Mucosa of descending colon (tissue), 3 donors: ENCODE results near the gene ZNF701. TPM values are rescaled to one million over a fixed set of nuclear protein-coding genes. Genes with fewer than 3 reads are reported as not detected.

Experiments
- ATAC-seq: fragments of 200-7000 bp; cut with Tn5 transposase; one replicate; pipeline ENCODE4 v1.9.1; 2020; ENCODE audit warnings: mild to moderate bottlenecking, moderate library complexity
- DNase-seq, 3 donors: peaks; one replicate each; pipeline ENCODE4 v3.0.0-alpha.2; 2020
- H3K36me3 ChIP-seq: fragments of 200-600 bp; one replicate; pipeline ENCODE4 v1.8.0; 2021; ENCODE audit warnings: low read depth, mild to moderate bottlenecking
- H3K4me1 ChIP-seq: fragments of 200-600 bp; one replicate; pipeline ENCODE4 v1.8.0; 2021; ENCODE audit warnings: low read depth, mild to moderate bottlenecking
- H3K4me3 ChIP-seq: fragments of 200-600 bp; one replicate; pipeline ENCODE4 v1.8.0; 2021; ENCODE audit warnings: mild to moderate bottlenecking
- H3K9me3 ChIP-seq: fragments of 200-600 bp; one replicate; pipeline ENCODE4 v1.8.0; 2021; ENCODE audit warnings: mild to moderate bottlenecking
- CTCF ChIP-seq: fragments of 200-600 bp; IDR thresholded peaks from one replicate; pipeline ENCODE4 v1.8.0; 2022; ENCODE audit warnings: antibody characterized with exemption, mild to moderate bottlenecking
- intact Hi-C, 2 donors: fragments of 100-400 bp; cut with DNase I in 1 of 2; cut with micrococcal nuclease in 1 of 2; formaldehyde crosslinking; loops; one replicate each; pipeline versions ENCODE4 v1.11.0 to v1.11.1; 2022; cut with DNase I, micrococcal nuclease
- total RNA-seq, 3 donors: library from RNA; stranded (reverse); fragmentation: NEBNext Ultra II Directional in 2 of 3; extraction: Animal tissue kit (Norgen Biotek cat#: 25700) in 2 of 3; gene quantifications; one replicate each; pipeline versions ENCODE4 v1.2.1 to v1.2.4, GENCODE V29; 2021 to 2023
- donor health status: DM: no; HTN: no; CAD: no; lungs with moderate emphysema.
- donor health status: DM: no; HTN: no; CAD: no.
- donor health status: DM: no; HTN: yes; CAD: no.

ZNF701 gene
- total RNA-seq, 3 donors from 2014 or later: 20.2 to 35.2 (median 27.2) TPM

DNA sequence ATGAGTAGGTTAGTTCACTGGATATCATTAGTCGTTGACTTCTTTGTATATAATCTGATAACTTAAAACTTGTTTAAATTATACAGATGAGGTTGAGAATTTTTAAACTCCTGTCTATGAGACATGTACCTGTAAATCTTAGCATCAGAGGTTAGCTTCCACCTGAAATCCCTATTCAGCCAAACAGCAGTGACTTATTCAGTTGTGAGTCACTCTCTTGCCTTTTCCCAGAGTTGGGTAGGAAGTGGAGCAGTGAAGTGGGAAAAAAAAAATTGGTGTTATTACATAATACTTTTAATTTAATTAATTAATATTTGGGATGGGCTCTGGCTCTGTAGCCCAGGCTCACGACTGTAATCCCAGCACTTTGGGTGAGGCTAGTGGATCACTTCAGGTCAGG lies 32.9 kb downstream of the ZNF701 start:
- TF ChIP-seq CTCF: no peak
- H3K9me3 ChIP-seq: peaks cover 24% of the 10 kb centered on the region
- no peak for ATAC-seq

GRCh38 chr19:52603558-52604207 lies 33.6 kb downstream of the ZNF701 start:
- no peaks in the 10 kb centered on the region for H3K36me3 ChIP-seq
- DNase-seq: no peak
- peaks cover 17% of the 10 kb centered on the region for H3K4me1 ChIP-seq
- TF ChIP-seq CTCF: no peak
- ATAC-seq: no peak
- no peak overlapping the region for H3K4me3 ChIP-seq
- peaks cover 28% of the 10 kb centered on the region for H3K9me3 ChIP-seq
- intact Hi-C loops: no loop called here

More for the DNA sequence above, 32.9 kb downstream of the ZNF701 start:
- Histone ChIP-seq H3K36me3 (no peaks in the 10 kb centered on the region), H3K4me1 (peaks cover 17% of the 10 kb centered on the region), H3K4me3 (no peak overlapping the region)
- intact Hi-C loops: no loop called here
- DNase-seq: no peak

DNA sequence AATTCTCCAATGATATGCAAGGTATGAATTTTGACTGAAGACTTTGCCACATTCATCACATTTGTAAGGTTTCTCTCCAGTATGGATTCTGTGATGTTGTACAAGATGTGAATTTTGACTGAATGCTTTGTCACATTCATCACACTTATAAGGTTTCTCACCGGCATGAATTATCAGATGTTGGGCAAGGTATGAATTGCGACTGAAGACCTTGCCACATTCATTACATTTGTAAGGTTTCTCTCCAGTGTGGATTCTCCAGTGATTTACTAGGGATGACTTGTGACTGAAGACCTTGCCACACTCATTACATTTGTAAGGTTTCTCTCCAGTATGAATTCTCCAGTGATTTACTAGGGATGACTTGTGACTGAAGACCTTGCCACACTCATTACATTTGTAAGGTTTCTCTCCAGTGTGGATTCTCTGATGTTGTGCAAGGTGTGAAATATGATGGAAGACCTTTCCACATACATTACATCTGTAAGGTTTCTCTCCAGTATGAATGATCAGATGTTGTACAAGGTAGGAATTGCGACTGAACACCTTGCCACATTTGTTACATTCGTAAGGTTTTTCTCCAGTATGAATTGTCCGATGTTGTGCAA lies 43.3 kb downstream of the ZNF701 start:
- Histone ChIP-seq H3K9me3 (peaks cover 88% of the 10 kb centered on the region), H3K36me3 (no peaks in the 10 kb centered on the region), H3K4me1 (no peaks in the 10 kb centered on the region), H3K4me3 (no peak overlapping the region)
- no peak for TF ChIP-seq CTCF
- intact Hi-C loops: no loop called here
- no peak for ATAC-seq
- DNase-seq: no peak

DNA sequence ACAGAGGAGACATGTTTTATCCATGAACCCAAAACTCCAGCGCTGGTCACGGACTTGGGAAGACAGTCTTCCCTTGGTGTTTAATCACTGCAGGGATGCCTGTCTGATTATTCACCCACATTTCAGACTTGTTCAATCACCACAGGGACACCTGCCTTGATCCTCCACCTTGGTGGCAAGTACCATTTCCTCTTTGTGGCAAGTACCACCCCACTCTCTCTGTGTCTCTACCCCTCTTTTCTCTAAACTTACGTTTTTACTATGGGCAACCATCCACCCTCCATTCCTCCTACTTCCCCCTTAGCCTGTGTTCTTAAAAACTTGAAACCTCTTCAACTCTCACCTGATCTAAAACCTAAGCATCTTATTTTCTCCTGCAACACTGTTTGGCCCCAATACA lies 51.3 kb downstream of the ZNF701 start:
- no peak overlapping the region for H3K4me3 ChIP-seq
- peaks cover 4% of the 10 kb centered on the region for H3K36me3 ChIP-seq
- intact Hi-C loops: no loop called here
- H3K9me3 ChIP-seq: peaks cover 22% of the 10 kb centered on the region
- H3K4me1 ChIP-seq: no peaks in the 10 kb centered on the region
- DNase-seq (no peak), ATAC-seq (no peak)
- no peak for TF ChIP-seq CTCF

DNA sequence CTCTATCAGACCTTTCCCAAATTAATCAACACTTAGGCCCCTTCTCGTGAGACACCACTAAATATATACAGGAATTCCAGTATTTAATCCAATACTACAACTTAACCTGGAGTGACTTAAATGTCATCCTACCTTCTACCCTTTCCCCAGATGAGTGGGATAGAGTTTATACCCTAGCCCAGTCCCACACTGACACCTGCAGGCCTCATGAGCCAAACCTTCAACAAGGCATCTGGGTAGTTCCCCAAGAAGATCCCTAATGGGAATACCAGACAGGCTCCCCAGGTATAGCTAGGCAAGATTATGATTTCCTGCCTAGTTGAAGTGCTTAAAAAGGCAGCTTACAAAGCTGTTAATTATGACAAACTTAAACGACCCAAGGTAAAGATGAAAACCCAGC lies 52.2 kb downstream of the ZNF701 start:
- intact Hi-C loops: no loop called here
- Histone ChIP-seq H3K36me3 (peaks cover 4% of the 10 kb centered on the region), H3K4me1 (no peaks in the 10 kb centered on the region), H3K9me3 (peaks cover 15% of the 10 kb centered on the region), H3K4me3 (no peak overlapping the region)
- no peak for TF ChIP-seq CTCF
- ATAC-seq: no peak
- DNase-seq: no peak
